ENCODE data around the gene SLC4A11.

- TF ChIP-seq CTCF (IDR thresholded peaks at IDR 0.05), result no peak
- TF ChIP-seq POLR2A (IDR thresholded peaks at IDR 0.05), result no peak
Observed at GRCh38 chr20:3223994-3224680, 14.9 kb downstream of the SLC4A11 start.
